ENCODE results near the gene NAT16. TPM values are rescaled to one million over a fixed set of nuclear protein-coding genes. Genes with fewer than 3 reads are reported as not detected.
A peak's percentile ranks its signal among the peaks of the same experiment; 100 is the strongest.

The NAT16 gene
- total and polyA plus RNA-seq, 9 of the 15 experiments (the other 6 are each of a cell fraction or from before 2014, with no cell fraction given) = 0.04 TPM; not detected in 8

- TF ChIP-seq ZNF212 (CRISPR knock-in tag; IDR thresholded peaks at IDR 0.05) = no peak
- TF ChIP-seq DPF2 (IDR thresholded peaks at IDR 0.05) = no peak
- peak; percentile 90 for TF ChIP-seq U2AF1 (optimal IDR thresholded peaks at IDR 0.05; ENCODE audit: low read depth, low read length)
- TF ChIP-seq, protein P1, sequence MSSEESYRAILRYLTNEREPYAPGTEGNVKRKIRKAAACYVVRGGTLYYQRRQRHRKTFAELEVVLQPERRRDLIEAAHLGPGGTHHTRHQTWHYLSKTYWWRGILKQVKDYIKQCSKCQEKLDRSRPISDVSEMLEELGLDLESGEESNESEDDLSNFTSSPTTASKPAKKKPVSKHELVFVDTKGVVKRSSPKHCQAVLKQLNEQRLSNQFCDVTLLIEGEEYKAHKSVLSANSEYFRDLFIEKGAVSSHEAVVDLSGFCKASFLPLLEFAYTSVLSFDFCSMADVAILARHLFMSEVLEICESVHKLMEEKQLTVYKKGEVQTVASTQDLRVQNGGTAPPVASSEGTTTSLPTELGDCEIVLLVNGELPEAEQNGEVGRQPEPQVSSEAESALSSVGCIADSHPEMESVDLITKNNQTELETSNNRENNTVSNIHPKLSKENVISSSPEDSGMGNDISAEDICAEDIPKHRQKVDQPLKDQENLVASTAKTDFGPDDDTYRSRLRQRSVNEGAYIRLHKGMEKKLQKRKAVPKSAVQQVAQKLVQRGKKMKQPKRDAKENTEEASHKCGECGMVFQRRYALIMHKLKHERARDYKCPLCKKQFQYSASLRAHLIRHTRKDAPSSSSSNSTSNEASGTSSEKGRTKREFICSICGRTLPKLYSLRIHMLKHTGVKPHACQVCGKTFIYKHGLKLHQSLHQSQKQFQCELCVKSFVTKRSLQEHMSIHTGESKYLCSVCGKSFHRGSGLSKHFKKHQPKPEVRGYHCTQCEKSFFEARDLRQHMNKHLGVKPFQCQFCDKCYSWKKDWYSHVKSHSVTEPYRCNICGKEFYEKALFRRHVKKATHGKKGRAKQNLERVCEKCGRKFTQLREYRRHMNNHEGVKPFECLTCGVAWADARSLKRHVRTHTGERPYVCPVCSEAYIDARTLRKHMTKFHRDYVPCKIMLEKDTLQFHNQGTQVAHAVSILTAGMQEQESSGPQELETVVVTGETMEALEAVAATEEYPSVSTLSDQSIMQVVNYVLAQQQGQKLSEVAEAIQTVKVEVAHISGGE (CRISPR knock-in tag; IDR thresholded peaks at IDR 0.05) = peak in 1 of 3 experiments; percentile 61; a peak in 1 of 6 replicates
- TF ChIP-seq, protein P2, sequence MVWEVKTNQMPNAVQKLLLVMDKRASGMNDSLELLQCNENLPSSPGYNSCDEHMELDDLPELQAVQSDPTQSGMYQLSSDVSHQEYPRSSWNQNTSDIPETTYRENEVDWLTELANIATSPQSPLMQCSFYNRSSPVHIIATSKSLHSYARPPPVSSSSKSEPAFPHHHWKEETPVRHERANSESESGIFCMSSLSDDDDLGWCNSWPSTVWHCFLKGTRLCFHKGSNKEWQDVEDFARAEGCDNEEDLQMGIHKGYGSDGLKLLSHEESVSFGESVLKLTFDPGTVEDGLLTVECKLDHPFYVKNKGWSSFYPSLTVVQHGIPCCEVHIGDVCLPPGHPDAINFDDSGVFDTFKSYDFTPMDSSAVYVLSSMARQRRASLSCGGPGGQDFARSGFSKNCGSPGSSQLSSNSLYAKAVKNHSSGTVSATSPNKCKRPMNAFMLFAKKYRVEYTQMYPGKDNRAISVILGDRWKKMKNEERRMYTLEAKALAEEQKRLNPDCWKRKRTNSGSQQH (CRISPR knock-in tag; IDR thresholded peaks at IDR 0.05) = peak; percentile 94; the same call in 1 of the 2 replicates
- TF ChIP-seq NFRKB (IDR thresholded peaks at IDR 0.05; ENCODE audit: low read depth) = no peak
- TF ChIP-seq MYNN (IDR thresholded peaks at IDR 0.05) = peak; percentile 31; the same call in 1 of the 2 replicates
- no peak for TF ChIP-seq MYNN (CRISPR knock-in tag; IDR thresholded peaks at IDR 0.05)
- no peak for TF ChIP-seq SIN3B (IDR thresholded peaks at IDR 0.05; ENCODE audit: low read depth)
- no peak for TF ChIP-seq MAFF (IDR thresholded peaks at IDR 0.05; ENCODE audit: low read length)
- no peak for TF ChIP-seq KAT2B (IDR thresholded peaks at IDR 0.05; ENCODE audit: low read depth, low read length)
- TF ChIP-seq, protein P3, sequence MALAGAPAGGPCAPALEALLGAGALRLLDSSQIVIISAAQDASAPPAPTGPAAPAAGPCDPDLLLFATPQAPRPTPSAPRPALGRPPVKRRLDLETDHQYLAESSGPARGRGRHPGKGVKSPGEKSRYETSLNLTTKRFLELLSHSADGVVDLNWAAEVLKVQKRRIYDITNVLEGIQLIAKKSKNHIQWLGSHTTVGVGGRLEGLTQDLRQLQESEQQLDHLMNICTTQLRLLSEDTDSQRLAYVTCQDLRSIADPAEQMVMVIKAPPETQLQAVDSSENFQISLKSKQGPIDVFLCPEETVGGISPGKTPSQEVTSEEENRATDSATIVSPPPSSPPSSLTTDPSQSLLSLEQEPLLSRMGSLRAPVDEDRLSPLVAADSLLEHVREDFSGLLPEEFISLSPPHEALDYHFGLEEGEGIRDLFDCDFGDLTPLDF (CRISPR knock-in tag; IDR thresholded peaks at IDR 0.05) = peak; percentile 98
- TF ChIP-seq TGIF2 (CRISPR knock-in tag; IDR thresholded peaks at IDR 0.05) = peak; percentile 98
- no peak for TF ChIP-seq ZEB2 (IDR thresholded peaks at IDR 0.05)
Observed at GRCh38 chr7:101165075-101165957, 14.8 kb downstream of the NAT16 start, which contains the start of gene VGF (continued).
